DMS153 treated with DMSO at 0.1 percent for 48 hours (cell line): ENCODE results near the gene TGFBRAP1.
"Not testable (repeated sequence)": the region's sequence is repeated elsewhere in the genome, so short reads cannot be mapped to it uniquely, and the experiment has no call there.

Experiments
- DNase-seq: peaks from one replicate; lab custom pipeline; 2025; ENCODE audit not compliant: unreplicated experiment; lab: John Stamatoyannopoulos, UW

TGFBRAP1 gene

GRCh38 chr2:105283532-105283931 lies 46.0 kb downstream of the TGFBRAP1 start:
- DNase-seq, result no peak

GRCh38 chr2:105280281-105280680 lies 49.3 kb downstream of the TGFBRAP1 start:
- no peak for DNase-seq

GRCh38 chr2:105279126-105279525 lies 50.4 kb downstream of the TGFBRAP1 start:
- DNase-seq, result no peak

GRCh38 chr2:105278654-105279053 lies 50.9 kb downstream of the TGFBRAP1 start:
- DNase-seq, result no peak

- DNase-seq, result no peak
These were observed 55.5 kb downstream of the TGFBRAP1 start for GRCh38 chr2:105274046-105274445.

- no peak for DNase-seq
These were observed 57.4 kb downstream of the TGFBRAP1 start for GRCh38 chr2:105272176-105272575.

- DNase-seq, result no peak
These were observed 58.0 kb downstream of the TGFBRAP1 start for GRCh38 chr2:105271393-105272045.

GRCh38 chr2:105269426-105269825 lies 60.1 kb downstream of the TGFBRAP1 start:
- DNase-seq, result no peak

GRCh38 chr2:105262651-105263091 lies 66.9 kb downstream of the TGFBRAP1 start:
- no peak for DNase-seq

- DNase-seq, result no peak
These were observed 68.5 kb downstream of the TGFBRAP1 start for GRCh38 chr2:105261061-105261460.

GRCh38 chr2:105258835-105259350 lies 70.6 kb downstream of the TGFBRAP1 start:
- DNase-seq, result no peak

GRCh38 chr2:105257981-105258380 lies 71.6 kb downstream of the TGFBRAP1 start:
- DNase-seq, result no peak

GRCh38 chr2:105256431-105257047 lies 73.0 kb downstream of the TGFBRAP1 start:
- DNase-seq, result no peak

- DNase-seq, result no peak
These were observed 73.6 kb downstream of the TGFBRAP1 start for GRCh38 chr2:105255979-105256378.

GRCh38 chr2:105254531-105255210 lies 74.9 kb downstream of the TGFBRAP1 start:
- DNase-seq, result no peak

GRCh38 chr2:105252271-105252670 lies 77.3 kb downstream of the TGFBRAP1 start:
- no peak for DNase-seq

- not testable (repeated sequence) for DNase-seq
These were observed 78.4 kb downstream of the TGFBRAP1 start for GRCh38 chr2:105251016-105251648.

GRCh38 chr2:105249891-105250290 lies 79.6 kb downstream of the TGFBRAP1 start:
- DNase-seq, result no peak

- DNase-seq, result no peak
These were observed 80.4 kb downstream of the TGFBRAP1 start for GRCh38 chr2:105249181-105249580.

GRCh38 chr2:105248316-105249070 lies 81.0 kb downstream of the TGFBRAP1 start:
- DNase-seq, result no peak

- DNase-seq, result no peak
These were observed 85.1 kb downstream of the TGFBRAP1 start for GRCh38 chr2:105244451-105244850.
